Effector memory CD8-positive, alpha-beta T cell (primary cell): ENCODE data around the gene RPTOR.
"Not testable (repeated sequence)": the region's sequence is repeated elsewhere in the genome, so short reads cannot be mapped to it uniquely, and the experiment has no call there.

ENCODE experiments used
- ATAC-seq: fragments of 150-1000 bp; cut with Tn5 transposase; replicated peaks from 2 replicates; pipeline ENCODE4 v1.10.0; 2021; ENCODE audit warnings: mild to moderate bottlenecking, moderate library complexity
- DNase-seq, 3 experiments: peaks; one replicate each; pipeline ENCODE4 v3.0.0; 2021
- H3K27ac Mint-ChIP-seq, 2 donors: one replicate each; pipeline ENCODE4 v1.8.0; 2022; ENCODE audit warnings: mild to moderate bottlenecking in 2 of 2, mixed read lengths in 2 of 2, moderate library complexity in 2 of 2
- H3K27me3 Mint-ChIP-seq, 2 donors: one replicate each; pipeline ENCODE4 v1.8.0; 2022; ENCODE audit warnings: mixed read lengths in 2 of 2
- H3K36me3 Mint-ChIP-seq: one replicate; pipeline ENCODE4 v1.8.0; 2022; ENCODE audit warnings: mild to moderate bottlenecking, moderate library complexity, mixed read lengths; ENCODE audit not compliant: insufficient read depth
- H3K4me1 Mint-ChIP-seq, 2 donors: one replicate each; pipeline ENCODE4 v1.8.0; 2022; ENCODE audit warnings: low read depth in 2 of 2, mixed read lengths in 2 of 2
- H3K4me3 Mint-ChIP-seq, 2 donors: one replicate each; pipeline ENCODE4 v1.8.0; 2022; ENCODE audit warnings: mild to moderate bottlenecking in 2 of 2, mixed read lengths in 2 of 2, moderate library complexity in 2 of 2
- H3K9me3 Mint-ChIP-seq, 2 donors: one replicate each; pipeline ENCODE4 v1.8.0; 2022; ENCODE audit warnings: mixed read lengths in 2 of 2

Gene RPTOR

GRCh38 chr17:80504686-80505413, 39.8 kb upstream of the RPTOR start:
- no peak overlapping the region for H3K4me3 Mint-ChIP-seq
- H3K27ac Mint-ChIP-seq, result no peak overlapping the region
- H3K9me3 Mint-ChIP-seq, result no peaks in the 10 kb centered on the region
- no peak for DNase-seq
- H3K27me3 Mint-ChIP-seq, result peaks cover 30 to 49% of the 10 kb centered on the region in 2 donors
- H3K4me1 Mint-ChIP-seq, result peaks cover 0 to 1% of the 10 kb centered on the region in 2 donors
- H3K36me3 Mint-ChIP-seq, result no peaks in the 10 kb centered on the region
- no peak for ATAC-seq

GRCh38 chr17:80507177-80507576, 37.5 kb upstream of the RPTOR start:
- not testable (repeated sequence) for ATAC-seq, H3K36me3 Mint-ChIP-seq, H3K4me3 Mint-ChIP-seq, H3K27ac Mint-ChIP-seq, H3K4me1 Mint-ChIP-seq, H3K9me3 Mint-ChIP-seq, DNase-seq
- H3K27me3 Mint-ChIP-seq, result peaks cover 26 to 37% of the 10 kb centered on the region in 2 donors

GRCh38 chr17:80507965-80508364, 36.7 kb upstream of the RPTOR start:
- H3K4me3 Mint-ChIP-seq, result no peak overlapping the region
- ATAC-seq (no peak), DNase-seq (no peak)
- H3K9me3 Mint-ChIP-seq, result no peaks in the 10 kb centered on the region
- H3K27ac Mint-ChIP-seq, result no peak overlapping the region
- no peaks in the 10 kb centered on the region for H3K36me3 Mint-ChIP-seq
- H3K27me3 Mint-ChIP-seq, result peaks cover 23 to 32% of the 10 kb centered on the region in 2 donors
- H3K4me1 Mint-ChIP-seq, result peaks cover 0 to 1% of the 10 kb centered on the region in 2 donors

- H3K27ac Mint-ChIP-seq, result no peak overlapping the region
- no peak overlapping the region for H3K4me3 Mint-ChIP-seq
- H3K9me3 Mint-ChIP-seq, result no peaks in the 10 kb centered on the region
- peaks cover 0 to 1% of the 10 kb centered on the region in 2 donors for H3K4me1 Mint-ChIP-seq
- ATAC-seq (no peak), DNase-seq (no peak)
- H3K27me3 Mint-ChIP-seq, result peaks cover 19 to 26% of the 10 kb centered on the region in 2 donors
- no peaks in the 10 kb centered on the region for H3K36me3 Mint-ChIP-seq
These were observed 35.3 kb upstream of the RPTOR start for GRCh38 chr17:80509311-80509710.

- H3K36me3 Mint-ChIP-seq, result no peaks in the 10 kb centered on the region
- peaks cover 14 to 18% of the 10 kb centered on the region in 2 donors for H3K27me3 Mint-ChIP-seq
- H3K4me1 Mint-ChIP-seq, result no peaks in the 10 kb centered on the region
- no peak overlapping the region for H3K4me3 Mint-ChIP-seq
- H3K9me3 Mint-ChIP-seq, result no peaks in the 10 kb centered on the region
- no peak overlapping the region for H3K27ac Mint-ChIP-seq
- ATAC-seq (no peak), DNase-seq (no peak)
These were observed 34.5 kb upstream of the RPTOR start for GRCh38 chr17:80510132-80510531.

- Mint-ChIP-seq H3K27me3 (peaks cover 12 to 18% of the 10 kb centered on the region in 2 donors), H3K4me3 (no peak overlapping the region)
These were observed 33.9 kb upstream of the RPTOR start for GRCh38 chr17:80510772-80511171.

GRCh38 chr17:80511222-80512180, 33.1 kb upstream of the RPTOR start:
- H3K9me3 Mint-ChIP-seq, result no peaks in the 10 kb centered on the region
- H3K27me3 Mint-ChIP-seq, result peaks cover 13 to 14% of the 10 kb centered on the region in 2 donors
- no peaks in the 10 kb centered on the region for H3K4me1 Mint-ChIP-seq
- DNase-seq (no peak), ATAC-seq (no peak)
- H3K27ac Mint-ChIP-seq, result no peak overlapping the region
- no peak overlapping the region for H3K4me3 Mint-ChIP-seq
- no peaks in the 10 kb centered on the region for H3K36me3 Mint-ChIP-seq

More at GRCh38 chr17:80510772-80511171, 33.9 kb upstream of the RPTOR start:
- Mint-ChIP-seq H3K4me1 (no peaks in the 10 kb centered on the region), H3K27ac (no peak overlapping the region), H3K36me3 (no peaks in the 10 kb centered on the region), H3K9me3 (no peaks in the 10 kb centered on the region)
- no peak for DNase-seq
- no peak for ATAC-seq

GRCh38 chr17:80512233-80512632, 32.4 kb upstream of the RPTOR start:
- DNase-seq (no peak), ATAC-seq (no peak)
- H3K27me3 Mint-ChIP-seq, result peaks cover 9 to 16% of the 10 kb centered on the region in 2 donors

GRCh38 chr17:80513201-80513600, 31.4 kb upstream of the RPTOR start:
- H3K4me1 Mint-ChIP-seq, result no peaks in the 10 kb centered on the region
- no peaks in the 10 kb centered on the region for H3K36me3 Mint-ChIP-seq
- DNase-seq (no peak), ATAC-seq (no peak)
- no peak overlapping the region for H3K27ac Mint-ChIP-seq
- H3K9me3 Mint-ChIP-seq, result no peaks in the 10 kb centered on the region
- no peak overlapping the region for H3K4me3 Mint-ChIP-seq
- peaks cover 9 to 16% of the 10 kb centered on the region in 2 donors for H3K27me3 Mint-ChIP-seq

More at GRCh38 chr17:80512233-80512632, 32.4 kb upstream of the RPTOR start:
- Mint-ChIP-seq H3K36me3 (no peaks in the 10 kb centered on the region), H3K4me3 (no peak overlapping the region), H3K27ac (no peak overlapping the region), H3K9me3 (no peaks in the 10 kb centered on the region), H3K4me1 (no peaks in the 10 kb centered on the region)

GRCh38 chr17:80513892-80514291, 30.7 kb upstream of the RPTOR start:
- no peak for DNase-seq

GRCh38 chr17:80516171-80516932, 28.3 kb upstream of the RPTOR start:
- Mint-ChIP-seq H3K36me3 (no peaks in the 10 kb centered on the region), H3K27me3 (peaks cover 15 to 28% of the 10 kb centered on the region in 2 donors), H3K27ac (no peak overlapping the region), H3K9me3 (no peaks in the 10 kb centered on the region), H3K4me1 (no peaks in the 10 kb centered on the region), H3K4me3 (no peak overlapping the region)
- no peak for DNase-seq
- no peak for ATAC-seq

More at GRCh38 chr17:80513892-80514291, 30.7 kb upstream of the RPTOR start:
- no peaks in the 10 kb centered on the region for H3K4me1 Mint-ChIP-seq
- H3K9me3 Mint-ChIP-seq, result no peaks in the 10 kb centered on the region
- H3K36me3 Mint-ChIP-seq, result no peaks in the 10 kb centered on the region
- H3K27me3 Mint-ChIP-seq, result peaks cover 9 to 16% of the 10 kb centered on the region in 2 donors
- H3K4me3 Mint-ChIP-seq, result no peak overlapping the region
- no peak for ATAC-seq
- H3K27ac Mint-ChIP-seq, result no peak overlapping the region

GRCh38 chr17:80517641-80518040, 27.0 kb upstream of the RPTOR start:
- H3K9me3 Mint-ChIP-seq, result no peaks in the 10 kb centered on the region
- no peak overlapping the region for H3K27ac Mint-ChIP-seq
- ATAC-seq, result no peak
- no peaks in the 10 kb centered on the region for H3K36me3 Mint-ChIP-seq
- no peaks in the 10 kb centered on the region for H3K4me1 Mint-ChIP-seq
- no peak for DNase-seq
- no peak overlapping the region for H3K4me3 Mint-ChIP-seq
- H3K27me3 Mint-ChIP-seq, result peaks cover 25 to 32% of the 10 kb centered on the region in 2 donors

- no peaks in the 10 kb centered on the region for H3K9me3 Mint-ChIP-seq
- H3K27ac Mint-ChIP-seq, result no peak overlapping the region
- H3K27me3 Mint-ChIP-seq, result peaks cover 28 to 30% of the 10 kb centered on the region in 2 donors
- ATAC-seq, result no peak
- no peaks in the 10 kb centered on the region for H3K36me3 Mint-ChIP-seq
- DNase-seq, result no peak
- H3K4me3 Mint-ChIP-seq, result no peak overlapping the region
- no peaks in the 10 kb centered on the region for H3K4me1 Mint-ChIP-seq
These were observed 26.2 kb upstream of the RPTOR start for GRCh38 chr17:80518392-80518791.
